Measurements from ENCODE around the gene CHSY1.

The CHSY1 gene

DNA sequence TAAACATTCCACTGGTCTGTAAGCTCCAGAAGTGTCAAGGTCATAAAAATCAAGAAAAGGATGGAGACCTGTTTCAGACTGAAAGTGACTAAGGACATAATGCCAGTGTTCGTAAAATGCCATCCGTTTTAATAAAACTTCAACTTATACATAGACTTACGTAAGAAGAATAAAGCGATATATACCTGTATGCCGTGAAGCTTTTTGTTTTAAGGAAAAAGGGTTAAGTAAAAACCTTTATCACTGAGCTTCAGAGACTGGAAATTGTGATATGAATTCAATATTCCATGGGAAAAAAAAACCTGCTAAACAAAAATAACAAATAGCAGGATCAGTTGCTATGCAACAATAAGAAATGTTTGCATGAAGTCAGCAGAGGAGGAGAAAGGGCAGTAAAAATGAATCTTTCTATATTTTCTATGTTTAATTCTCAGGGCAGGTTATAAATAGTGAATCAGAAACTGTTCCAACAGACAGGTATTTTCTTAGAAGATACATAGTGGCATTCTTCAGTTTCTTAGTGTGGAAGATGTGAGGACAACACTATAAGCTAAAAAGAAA, 42.5 kb downstream of the CHSY1 start:
- DNase-seq = no peak

DNA sequence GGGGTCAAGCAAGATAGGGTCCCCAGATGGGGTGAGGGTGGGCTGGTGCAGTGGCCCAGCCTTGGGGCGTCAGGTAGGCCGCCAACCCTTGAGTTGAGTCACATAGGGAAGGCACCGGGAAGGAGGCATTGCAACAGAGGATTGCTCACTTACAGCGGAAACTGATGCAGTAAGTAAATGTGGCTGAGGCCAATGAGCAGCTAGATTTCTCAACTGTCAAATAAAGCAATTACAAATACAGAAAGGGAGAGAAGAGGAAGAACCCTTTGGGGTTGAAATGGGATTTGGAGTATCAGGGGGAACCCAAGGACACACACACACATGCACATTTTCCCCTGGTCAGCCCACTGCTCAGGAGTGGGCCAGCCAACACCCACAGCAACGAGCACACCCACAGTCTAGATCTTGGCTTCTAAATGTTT, 44.0 kb downstream of the CHSY1 start:
- no peak for DNase-seq

DNA sequence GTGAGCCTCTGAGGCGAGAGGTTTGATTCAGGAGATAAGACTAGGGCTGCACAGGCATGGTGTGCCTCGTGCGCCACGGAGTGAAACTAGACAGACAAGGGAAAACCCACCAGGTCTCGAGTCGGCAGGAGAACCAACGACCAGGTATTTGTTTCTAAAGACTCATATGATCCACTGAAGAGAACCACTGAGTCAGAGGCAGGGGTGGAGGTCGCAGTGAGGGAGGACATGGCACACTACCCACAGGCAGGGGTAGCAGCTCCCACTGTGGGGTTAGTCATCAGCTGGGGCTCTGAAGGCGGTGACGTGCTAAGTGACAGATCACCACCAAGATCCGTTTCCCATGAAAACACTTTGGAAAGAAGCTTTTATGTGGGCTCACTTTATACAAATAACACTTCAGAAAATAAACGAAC, 45.7 kb downstream of the CHSY1 start:
- DNase-seq = no peak

DNA sequence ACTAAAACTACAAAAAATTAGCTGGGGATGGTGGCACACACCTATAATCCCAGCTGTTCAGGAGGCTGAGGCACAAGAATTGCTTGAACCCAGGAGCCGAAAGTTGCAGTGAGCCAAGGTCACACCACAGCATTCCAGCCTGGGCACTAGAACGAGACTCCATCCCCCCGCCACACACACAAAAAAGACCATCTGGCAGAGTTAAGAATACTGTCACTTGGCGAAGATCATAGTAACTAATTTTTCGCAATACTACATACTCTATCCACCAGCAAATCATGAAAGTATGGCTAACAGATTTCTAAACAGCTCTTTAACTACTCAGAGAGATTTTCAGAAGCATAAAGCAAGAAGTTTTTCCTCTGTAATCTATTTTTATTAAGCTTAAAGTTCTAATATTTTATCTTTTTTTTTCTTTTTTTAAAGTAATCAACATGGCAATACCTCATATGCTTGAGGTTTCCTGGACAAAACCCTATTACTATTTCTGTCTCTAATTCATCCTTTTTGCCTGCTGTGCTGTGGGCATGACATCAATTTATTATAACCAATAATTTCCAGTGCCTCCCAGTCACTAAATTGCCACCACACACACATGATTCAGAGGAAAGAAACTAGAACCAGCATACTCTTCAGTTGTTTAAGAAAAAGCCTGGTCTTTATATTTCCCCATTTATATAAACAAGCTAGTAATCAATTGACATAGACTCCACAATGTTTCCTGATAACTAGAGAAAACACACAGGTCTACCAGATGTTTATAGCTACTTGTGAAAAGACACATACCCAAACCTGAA, 46.9 kb downstream of the CHSY1 start:
- no peak for DNase-seq

DNA sequence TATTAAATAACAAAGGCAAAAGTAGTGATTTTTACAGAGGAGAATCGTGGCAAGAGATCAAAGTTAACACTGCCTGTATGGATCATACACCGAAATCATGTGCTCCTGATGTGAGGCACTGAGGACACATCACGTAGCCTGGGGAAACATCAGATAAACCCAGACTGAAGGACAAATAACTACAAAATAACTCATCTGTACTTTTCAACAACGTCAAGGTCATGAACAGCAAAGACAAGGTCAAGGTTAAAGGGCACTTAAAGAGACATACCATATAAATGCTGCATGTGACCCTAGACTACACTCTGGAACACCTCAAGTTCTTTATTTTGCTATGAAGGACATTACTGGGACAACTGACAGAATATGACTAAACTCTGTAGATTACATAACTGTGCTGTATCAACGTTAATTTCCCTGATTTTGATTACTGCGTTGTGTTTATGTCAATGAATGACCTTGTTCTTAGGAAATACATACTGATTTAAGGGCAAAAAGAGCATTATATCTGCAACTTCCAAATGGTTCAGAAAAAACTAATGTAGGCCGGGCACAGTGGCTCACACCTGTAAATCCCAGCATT, 48.1 kb downstream of the CHSY1 start:
- DNase-seq = no peak

DNA sequence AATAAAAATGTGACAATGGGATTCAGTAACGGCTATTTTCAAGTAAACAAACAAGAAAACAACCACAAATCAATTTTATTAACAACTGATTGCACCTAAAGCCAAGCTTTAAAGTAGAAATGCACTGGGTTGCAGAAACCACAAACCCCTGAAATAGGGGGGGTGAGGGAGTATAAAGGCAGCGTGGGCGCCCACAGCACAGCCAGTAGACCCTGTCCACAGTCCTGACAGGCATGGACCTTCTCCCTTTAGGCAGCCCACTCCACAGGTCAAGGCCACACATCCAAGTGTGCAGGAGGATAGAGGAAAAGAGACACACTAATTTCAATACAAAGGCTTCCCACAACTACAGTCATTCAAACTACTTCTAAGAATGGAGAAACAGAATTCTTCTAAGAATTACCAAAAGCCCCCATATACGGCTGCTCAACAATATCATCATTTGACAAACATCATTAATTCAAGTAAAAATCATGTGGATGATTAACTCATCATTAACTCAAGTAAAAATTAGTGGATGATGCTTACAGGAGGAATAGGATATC, 48.7 kb downstream of the CHSY1 start:
- no peak for DNase-seq

DNA sequence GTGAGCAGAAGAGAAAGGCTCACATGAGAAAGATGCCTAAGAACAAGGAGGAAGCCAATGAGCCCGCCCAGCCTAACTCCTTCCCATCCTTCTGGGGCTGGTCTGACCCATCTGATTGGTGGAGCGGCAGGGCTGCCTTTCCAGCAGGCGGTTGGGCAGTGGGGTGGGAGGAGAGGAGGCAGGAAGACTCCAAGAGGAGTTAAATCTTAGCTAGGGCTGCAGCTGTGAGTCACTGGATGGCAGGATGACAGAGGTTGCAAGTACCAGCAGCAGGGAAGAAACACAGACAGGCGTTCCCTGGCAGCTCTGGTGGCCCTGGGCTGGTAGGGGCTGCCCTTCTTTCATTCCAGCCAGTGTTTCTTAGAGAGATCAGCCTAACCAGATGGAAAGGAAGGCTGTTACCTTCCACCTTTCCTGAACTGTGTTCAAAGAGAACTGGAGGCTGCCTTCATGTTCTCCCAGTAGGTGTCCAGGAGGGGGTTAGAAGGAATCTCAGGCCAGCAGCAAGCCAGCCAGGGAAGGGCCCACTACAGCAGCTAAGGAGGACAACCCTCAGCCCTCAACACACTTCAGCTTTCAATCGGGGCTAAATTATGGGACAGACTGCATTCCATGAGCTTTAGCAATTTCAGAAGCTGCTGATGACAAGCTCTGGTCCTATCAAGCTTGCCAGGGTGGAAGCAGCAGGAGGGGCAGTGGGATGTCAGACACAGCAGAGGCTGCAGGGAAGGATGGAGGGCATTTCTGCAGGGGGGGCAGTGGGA, 50.3 kb downstream of the CHSY1 start:
- peak; percentile 89 for DNase-seq

DNA sequence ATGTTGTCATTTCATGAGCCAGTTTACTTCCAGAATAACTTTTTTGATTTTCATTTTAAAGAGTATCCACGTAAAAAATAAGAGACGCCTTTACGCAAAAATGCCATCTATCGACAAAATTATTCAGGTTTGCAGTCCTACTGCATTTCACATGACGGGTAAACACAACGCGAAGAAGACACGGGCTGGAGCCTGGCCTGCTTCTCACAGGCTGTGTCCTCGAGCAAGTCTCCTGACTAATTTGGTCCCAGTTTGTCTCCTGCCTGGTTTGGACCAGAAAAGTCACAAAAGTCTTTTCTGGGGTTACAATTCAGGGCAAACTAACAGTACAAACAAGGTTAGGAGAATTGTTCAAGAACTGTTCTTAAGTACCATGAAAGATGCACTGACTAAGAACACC, 51.7 kb downstream of the CHSY1 start:
- no peak for DNase-seq

DNA sequence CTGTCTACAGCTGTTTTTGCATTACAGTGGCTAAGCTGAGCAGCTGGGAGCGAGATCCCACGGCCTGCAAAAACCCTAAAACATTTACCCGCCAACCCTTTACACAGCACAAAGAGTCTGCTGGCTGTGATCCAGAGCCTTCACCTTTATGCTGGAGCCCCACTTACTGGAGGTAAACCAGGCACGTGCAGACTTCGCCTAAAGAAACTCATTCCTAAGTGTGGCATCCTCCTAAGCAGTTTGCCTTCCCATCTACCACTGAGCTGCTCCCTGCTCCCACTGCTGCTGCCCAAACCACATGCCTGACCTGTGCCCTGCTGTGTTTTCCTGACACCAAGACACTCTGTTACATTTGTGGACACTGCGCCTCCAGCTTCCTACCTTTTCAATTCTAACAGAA, 53.0 kb downstream of the CHSY1 start:
- DNase-seq = no peak

DNA sequence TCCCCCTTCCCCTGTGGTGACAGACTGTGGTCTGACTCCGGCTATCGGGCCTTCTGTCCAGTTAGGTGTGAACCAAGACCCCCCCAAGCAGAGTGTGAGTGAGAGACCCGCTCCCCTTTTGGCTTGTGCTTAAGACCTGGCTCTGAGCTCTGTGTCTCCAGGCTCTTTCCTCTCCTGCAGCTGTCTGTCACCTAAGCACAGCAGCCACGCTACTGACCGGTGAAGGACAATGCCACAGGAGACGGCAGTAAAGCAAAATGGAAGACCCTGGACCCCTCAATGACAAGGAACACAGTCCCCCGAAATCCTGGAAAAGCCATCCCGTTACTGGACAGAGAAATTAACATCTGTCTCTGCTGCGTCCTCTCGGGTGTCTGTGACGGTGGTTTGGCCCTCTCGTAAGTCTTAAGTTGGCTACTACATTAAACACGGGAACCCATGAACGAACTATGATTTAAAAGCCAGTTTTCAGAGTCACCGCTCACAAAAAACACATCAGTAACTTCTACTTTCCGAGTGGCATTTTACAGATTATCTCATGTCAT, 53.7 kb downstream of the CHSY1 start:
- DNase-seq = no peak

DNA sequence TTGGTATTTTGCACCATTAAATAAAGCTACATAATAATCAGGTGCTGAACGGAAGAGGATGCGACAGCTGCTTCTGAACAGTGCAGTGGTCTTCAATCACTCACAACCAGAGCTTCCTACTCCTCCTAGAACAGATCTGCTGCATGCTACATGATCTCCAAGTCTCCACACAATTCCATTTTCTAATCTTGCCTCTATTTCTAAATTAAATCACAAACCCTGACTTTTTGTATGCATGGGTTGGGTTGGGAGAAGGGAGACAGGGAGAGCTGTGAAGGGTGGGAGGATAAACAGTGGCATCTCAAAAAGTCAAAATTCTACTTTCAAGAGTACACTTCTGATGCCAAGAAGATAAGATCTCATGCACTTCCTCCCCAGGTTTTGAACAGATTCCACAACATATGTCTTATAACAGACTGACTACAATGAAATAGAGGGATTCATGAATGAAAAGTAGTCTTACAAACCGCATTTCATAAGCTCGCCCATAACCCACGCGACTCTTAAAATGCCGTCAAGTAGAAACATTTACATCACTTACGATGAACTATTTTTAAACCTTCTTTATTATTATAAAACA, 57.2 kb downstream of the CHSY1 start:
- DNase-seq = no peak

DNA sequence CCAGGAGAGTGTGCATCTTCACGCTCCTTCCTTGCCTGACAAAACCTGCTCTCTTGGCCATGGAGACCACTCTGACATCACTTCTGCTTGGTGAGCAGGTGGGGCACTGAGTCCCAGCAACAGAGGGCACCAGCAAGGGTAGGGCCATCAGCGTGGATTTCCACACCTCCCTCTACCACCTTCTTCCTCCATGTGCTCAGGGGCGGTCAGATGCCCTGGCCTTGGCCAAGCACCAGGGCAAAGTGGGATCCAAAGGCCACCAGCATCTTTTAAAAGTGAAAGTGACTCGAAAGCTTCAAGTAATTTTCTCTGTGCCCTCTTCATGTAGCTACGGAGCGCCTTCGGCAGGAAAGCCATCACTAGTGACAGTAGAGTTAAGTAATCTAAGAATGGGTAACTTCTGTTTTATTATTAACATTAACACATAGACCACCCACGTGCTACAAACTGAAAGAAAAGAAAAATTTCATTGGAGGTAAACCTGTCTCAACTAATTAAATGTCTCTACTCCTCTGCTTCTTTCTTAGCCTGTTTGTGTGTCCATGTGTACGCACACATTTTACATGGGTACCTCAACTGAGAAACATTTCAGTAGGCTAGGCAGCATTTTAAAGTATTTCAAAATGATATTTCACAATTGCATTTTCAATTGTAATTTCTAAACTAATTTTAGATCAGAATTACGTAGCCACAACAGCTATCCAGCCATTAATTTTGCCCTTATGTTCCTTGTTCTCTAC, 57.9 kb downstream of the CHSY1 start:
- no peak for DNase-seq

DNA sequence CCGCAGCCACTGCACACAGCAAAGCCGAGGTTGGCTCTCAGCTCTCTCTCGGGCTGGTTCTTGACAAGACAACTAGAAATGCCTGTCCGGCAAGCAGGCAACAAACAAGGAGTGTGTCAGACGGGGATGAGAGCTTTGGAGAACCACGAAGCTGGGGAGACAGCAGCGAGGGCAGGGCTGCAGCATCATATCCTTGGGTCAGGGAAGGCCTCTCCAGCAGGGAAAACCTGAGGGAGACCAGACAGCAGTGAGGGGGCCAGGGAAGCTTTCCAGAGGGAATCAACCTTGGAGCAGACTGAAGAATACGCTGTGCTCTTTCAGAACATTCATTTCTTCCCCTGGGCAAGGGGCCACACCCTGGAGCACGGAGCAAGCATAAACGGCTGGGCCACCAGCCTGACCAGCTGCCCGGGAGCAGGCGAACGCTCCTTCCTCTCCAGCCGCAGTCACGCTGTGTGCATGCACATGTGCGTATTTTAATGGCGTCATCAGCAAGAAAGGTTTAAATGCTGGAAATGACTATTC, 58.7 kb downstream of the CHSY1 start:
- DNase-seq = no peak

DNA sequence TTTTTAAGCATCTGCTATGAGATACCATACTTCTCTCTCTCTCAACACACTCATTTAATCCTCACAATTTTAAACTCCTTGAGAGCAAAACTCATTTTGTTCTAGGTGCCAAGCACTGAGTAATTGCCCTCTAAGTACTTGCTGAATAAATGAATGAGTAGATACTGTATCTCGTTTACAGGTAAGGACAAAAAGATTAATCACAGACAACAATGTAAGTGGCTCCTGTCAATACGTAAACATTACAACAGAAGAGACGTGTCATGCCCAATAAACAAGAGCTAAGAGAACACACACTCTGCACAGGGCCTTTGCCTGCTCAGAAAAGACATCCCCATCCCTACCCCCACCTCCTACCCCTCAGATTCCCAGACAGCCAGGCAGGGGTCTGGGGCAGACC, 59.8 kb downstream of the CHSY1 start:
- DNase-seq = no peak

DNA sequence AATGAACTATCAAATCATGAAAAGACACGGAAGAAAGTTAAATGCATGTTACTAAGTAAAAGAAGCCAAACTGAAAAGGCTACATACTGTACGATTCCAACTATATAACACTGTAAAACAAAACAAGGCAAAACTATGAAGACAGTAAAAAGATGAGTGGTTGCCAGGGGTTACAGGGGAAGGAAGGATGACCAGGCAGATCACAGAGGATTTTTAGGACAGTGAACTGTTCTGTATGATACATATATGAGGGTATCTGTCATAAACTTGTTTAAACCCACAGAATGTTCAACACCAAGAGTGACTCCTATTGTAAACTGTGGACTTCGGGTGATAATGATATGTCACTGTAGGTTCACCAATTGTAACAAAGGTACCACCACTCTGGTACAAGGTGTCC, 60.6 kb downstream of the CHSY1 start:
- no peak for DNase-seq

DNA sequence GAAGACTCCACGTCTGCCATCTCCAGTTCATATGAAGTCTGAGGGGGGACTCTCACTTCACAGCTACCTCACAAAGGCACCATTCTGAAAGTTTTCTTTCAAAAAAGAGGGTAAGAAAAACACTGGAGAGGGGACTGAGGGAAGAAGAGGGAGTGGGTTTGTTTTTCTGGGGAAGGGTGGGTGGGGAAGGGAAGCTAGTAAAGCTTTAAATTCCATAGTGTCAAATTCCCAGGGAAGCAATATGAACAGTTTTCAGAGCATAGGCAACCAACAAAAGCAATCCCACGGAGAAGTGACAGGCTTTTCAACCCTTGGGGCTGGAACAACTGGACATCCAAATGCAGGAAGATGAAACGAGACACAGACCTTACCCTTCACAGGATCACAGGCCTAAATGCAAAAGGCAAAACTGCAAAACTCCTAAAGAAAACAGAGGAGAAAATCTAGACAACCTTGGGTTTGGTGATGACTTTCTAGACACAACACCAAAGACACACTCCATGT, 61.7 kb downstream of the CHSY1 start:
- DNase-seq = no peak

DNA sequence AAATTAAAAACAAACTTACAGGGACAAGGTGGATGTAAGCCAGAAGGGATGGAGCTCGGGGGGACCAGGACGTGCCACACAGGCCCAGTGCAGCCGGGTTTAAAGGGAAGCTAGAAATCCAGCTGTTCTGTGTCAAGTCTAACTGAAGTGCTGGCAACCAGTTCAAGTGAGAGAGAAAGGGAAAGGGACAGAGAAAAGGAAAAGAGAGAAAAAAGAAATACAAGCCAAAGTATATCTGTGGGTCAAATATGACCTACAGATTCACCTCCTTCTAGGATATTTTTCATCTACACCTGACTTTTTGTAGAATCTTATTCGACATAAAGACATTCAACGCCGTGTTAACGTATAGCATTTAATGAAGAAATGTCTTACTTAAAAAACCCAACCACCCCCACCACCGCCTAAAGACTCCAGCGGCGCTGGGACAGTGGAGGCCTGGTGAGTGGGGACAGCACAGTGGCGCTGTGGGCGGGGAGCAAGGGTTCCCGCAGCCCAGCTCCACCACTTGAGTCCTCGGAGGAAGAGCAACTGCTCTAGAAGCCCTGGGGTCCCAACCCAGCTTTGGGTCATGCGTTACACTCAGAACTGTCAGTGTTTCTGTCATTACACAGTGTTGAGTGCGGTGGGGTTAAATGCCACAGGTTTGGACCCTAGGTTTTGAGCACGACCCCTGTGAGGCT, 62.3 kb downstream of the CHSY1 start:
- DNase-seq = no peak

DNA sequence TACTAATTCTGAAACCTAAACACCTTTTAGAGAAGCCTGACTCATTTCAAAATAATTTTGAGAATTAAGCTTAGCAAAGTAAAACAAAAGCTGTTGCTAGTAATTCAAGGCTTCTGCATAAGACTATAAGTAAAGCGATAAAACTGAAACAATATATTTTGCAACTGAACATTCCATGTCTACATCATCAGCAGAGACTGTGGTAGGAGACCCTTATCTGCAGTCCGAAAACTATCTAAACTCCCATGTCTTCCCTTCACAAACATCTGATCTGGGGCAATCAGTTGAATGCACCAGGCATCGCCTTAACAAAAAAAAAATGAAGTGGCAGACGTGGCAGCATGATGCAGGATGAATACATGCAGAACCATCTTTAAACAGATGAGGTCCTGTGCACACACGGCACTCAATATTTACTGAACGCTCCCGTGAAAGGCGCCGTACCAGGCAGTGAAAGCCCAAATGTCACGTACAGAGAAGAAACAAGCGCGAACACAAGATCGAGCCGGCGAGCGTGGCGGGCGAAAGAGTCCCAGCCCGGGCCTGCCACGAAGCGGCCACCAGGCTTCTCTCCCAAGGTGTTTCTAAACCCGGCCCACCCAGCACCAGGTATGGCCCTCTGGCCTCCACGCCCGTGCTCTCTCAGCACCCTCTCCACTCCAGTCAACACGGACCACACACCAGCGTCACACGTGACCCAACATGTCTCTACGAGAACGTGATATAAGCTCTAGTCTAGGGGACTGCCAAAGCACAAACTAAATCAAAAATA, 63.0 kb downstream of the CHSY1 start:
- no peak for DNase-seq

DNA sequence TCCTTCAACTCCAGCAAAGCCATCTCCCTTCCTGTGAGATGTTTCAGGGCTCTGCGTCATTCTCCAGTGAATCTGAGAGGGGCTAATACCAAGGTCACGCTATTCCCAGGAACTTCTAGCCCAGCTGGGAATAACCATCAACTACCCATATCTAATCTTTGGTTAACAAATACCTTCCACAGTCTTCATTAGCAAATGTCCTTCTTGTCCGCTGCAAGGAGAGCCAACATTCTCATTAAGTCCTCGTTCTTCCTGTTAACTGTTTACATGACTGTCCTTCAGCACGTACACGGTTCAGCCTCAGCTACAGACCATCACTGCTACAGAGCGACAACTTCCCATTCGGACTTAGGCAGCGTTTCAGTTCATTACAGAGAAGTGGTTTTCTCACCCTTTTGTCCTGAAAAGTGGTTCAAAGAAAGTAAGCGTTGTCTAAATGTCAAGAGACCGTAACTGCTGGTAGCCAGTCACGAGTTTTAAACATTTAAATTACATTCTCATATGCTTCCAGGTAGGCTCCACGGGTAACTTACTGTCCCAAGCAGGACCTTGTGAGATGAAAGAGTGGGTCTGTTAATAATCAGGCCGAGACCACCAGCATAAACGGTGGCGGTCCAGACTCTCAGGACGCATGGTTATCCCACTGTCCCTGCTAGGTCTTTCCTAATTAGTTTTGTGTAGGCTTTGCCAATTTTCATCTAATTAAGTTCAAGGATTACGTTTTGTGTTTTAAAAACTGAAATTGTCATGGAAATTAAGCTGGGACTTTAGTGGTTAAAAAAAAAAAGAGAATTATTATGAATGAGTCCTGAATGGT, 63.8 kb downstream of the CHSY1 start:
- no peak for DNase-seq
